Brain microvascular endothelial cell (primary cell): ENCODE measurements around the gene LMF1.

Source experiments
- DNase-seq: peaks from one replicate; pipeline ENCODE4 v3.0.0-alpha.2; 2020
- H3K27ac ChIP-seq: fragments of 250-450 bp; sonication (Bioruptor Pico); 2 replicates; pipeline ENCODE4 v1.5.1; 2020; ENCODE audit warnings: mild to moderate bottlenecking, moderate library complexity
- H3K27me3 ChIP-seq: fragments of 250-450 bp; sonication (Bioruptor Pico); replicated peaks from 2 replicates; pipeline ENCODE4 v1.5.1; 2020; ENCODE audit warnings: mild to moderate bottlenecking
- H3K36me3 ChIP-seq: fragments of 250-450 bp; sonication (Bioruptor Pico); replicated peaks from 2 replicates; pipeline ENCODE4 v1.5.1; 2020; ENCODE audit warnings: mild to moderate bottlenecking
- H3K4me3 ChIP-seq: 2 replicates; pipeline ENCODE4 v1.5.1; 2011; ENCODE audit warnings: low read depth, mild to moderate bottlenecking, control low read depth, low read length, moderate library complexity
- in situ Hi-C: cut with HindIII; loops from 2 replicates; pipeline ENCODE4 v1.10.0; 2017; ENCODE audit warnings: low sequenced_read_pairs, low pct_ligation_motif_present
- TF ChIP-seq, protein P1 (sequence below): IDR thresholded peaks from 2 replicates; pipeline ENCODE4 v1.5.1; 2011; ENCODE audit warnings: low read depth, mild to moderate bottlenecking, moderate library complexity, low read length, control low read depth, inconsistent platforms; ENCODE audit errors: missing control alignments

The LMF1 gene

DNA sequence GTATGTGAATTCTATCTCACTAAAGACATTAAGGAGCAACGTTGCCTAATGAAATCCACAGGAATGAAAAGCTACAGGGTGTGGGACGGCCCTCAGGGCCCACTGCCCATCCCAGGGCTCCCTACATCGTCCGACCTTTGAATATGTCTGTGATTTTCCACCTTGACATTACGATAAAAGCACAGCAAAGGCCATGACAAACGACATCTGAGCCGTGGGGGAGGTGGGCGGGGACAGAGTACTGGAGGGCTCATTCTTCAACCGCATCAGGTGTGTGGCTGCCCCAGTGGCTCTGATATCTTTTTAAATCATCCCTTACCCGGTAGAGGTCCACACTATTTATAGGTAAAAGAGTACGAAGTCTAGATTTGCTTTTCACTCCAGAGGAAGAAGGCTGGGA is 35.1 kb downstream of the LMF1 start:
- DNase-seq = no peak
- in situ Hi-C loops = no loop called here

DNA sequence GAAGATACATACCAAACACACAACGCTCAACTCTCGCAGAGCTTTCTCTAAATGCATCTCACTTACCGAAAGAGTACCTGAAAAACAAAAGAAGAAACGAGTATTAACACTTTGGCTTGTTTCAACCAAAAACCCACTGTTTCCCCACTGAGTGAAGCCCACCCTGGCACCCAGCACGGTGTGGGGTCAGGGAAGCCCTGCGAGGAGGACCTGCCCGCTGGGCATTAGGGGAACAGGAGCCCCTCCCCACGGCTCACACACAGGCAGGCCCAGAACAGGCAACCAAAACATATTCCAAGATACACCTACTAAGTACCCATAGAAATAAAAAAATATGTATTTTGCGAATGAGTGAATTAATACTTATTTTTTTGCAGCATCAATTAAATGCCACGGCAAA is 36.6 kb downstream of the LMF1 start:
- TF ChIP-seq, protein P1, sequence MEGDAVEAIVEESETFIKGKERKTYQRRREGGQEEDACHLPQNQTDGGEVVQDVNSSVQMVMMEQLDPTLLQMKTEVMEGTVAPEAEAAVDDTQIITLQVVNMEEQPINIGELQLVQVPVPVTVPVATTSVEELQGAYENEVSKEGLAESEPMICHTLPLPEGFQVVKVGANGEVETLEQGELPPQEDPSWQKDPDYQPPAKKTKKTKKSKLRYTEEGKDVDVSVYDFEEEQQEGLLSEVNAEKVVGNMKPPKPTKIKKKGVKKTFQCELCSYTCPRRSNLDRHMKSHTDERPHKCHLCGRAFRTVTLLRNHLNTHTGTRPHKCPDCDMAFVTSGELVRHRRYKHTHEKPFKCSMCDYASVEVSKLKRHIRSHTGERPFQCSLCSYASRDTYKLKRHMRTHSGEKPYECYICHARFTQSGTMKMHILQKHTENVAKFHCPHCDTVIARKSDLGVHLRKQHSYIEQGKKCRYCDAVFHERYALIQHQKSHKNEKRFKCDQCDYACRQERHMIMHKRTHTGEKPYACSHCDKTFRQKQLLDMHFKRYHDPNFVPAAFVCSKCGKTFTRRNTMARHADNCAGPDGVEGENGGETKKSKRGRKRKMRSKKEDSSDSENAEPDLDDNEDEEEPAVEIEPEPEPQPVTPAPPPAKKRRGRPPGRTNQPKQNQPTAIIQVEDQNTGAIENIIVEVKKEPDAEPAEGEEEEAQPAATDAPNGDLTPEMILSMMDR = no peak
- in situ Hi-C loops = no loop called here
- Histone ChIP-seq H3K27ac (no peak overlapping the region), H3K27me3 (no peaks in the 10 kb centered on the region), H3K4me3 (no peak overlapping the region), H3K36me3 (no peaks in the 10 kb centered on the region)
- DNase-seq = no peak

More for the DNA sequence above, 35.1 kb downstream of the LMF1 start:
- Histone ChIP-seq H3K4me3 (no peak overlapping the region), H3K27ac (no peak overlapping the region), H3K36me3 (no peaks in the 10 kb centered on the region), H3K27me3 (no peaks in the 10 kb centered on the region)
- TF ChIP-seq, protein P1 = no peak

DNA sequence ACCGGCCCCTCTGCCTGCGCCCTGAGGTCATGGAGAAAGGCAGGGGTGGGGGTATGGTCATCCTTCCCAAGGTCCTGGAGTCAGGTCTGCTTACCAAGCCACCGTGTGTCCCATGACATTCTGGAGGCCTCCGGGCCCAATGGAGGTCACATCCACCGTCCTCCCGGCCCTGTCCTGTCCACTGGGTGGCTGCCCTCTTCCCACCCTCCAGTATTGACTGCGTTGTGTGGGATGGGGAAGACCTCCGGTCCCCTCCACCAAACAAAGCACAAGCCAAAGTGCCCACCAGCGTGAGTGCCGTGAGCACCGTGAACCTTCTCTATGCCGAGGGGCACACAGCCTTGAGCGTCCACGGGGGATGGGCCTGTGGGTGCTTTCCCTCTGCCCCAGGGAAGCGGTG is 37.2 kb downstream of the LMF1 start:
- in situ Hi-C loops = no loop called here

DNA sequence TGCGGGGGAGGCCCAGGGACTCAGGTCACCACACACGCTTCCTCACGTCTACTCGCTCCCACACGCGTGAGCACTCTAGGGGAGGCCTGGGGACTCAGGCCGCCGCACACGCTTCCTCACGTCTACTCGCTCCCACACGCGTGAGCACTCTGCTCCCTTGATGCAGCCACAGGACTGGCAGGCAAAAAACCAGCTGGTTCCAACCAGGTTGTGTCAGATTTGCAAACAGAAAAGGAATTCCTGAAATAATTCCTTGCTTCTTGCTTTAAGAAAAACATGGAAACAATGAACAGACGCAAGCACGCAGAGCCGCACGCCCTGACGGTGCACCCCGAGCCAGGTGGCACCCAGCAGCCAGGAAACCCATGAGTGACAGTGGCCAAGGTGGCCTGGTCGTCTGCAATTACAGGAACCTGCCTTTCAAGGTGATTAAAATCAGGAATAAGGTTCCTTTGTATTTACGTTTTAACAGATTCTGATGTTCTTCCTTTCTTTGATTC is 37.9 kb downstream of the LMF1 start:
- DNase-seq = no peak
- in situ Hi-C loops = no loop called here
- TF ChIP-seq, protein P1 = no peak
- Histone ChIP-seq H3K4me3 (no peak overlapping the region), H3K27ac (no peak overlapping the region), H3K27me3 (no peaks in the 10 kb centered on the region), H3K36me3 (no peaks in the 10 kb centered on the region)

More for the DNA sequence above, 37.2 kb downstream of the LMF1 start:
- no peaks in the 10 kb centered on the region for H3K36me3 ChIP-seq
- no peak overlapping the region for H3K4me3 ChIP-seq
- no peaks in the 10 kb centered on the region for H3K27me3 ChIP-seq
- TF ChIP-seq, protein P1 = no peak
- no peak for DNase-seq
- H3K27ac ChIP-seq = no peak overlapping the region

DNA sequence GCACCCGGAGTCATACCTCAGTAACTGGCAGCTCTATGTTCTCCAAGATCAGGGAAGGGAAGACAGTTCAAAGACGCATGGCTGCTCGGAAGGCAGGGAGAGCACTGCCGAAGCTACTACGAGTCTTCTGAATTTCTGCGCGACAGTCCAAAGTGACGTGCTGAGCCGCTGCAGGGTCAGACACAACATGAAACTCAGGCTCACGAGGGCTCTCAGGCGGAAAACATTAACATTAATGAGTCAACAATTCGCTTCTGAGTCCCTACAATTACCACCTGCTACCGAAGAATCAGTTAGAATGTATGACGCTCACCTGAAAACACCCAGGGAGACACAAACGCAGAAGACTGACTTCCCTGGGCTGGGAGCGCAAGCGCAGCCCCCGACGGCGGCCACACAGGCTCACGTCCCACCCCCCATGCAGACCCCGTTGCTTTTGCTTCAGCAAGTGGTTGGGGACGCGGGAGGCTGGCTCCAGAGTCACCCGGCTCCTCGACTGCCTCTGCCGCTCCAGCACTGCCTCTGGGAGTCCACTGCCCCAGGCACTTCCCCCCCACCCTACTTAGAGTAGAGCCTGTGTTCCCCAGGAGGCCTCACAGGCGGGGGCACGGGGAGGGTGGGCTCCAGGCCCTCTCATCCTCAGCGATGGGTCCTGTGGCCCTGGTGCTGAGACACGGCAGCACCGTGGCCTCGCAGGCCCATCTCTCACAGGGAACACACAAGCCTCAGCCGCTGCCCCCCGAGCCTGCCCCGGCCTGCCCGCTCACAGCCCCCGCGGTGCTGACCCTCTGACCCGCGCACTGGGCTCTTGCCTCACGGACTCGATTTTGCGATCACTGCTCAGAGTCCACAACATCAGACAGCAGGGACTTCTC is 38.9 kb downstream of the LMF1 start:
- Histone ChIP-seq H3K36me3 (no peaks in the 10 kb centered on the region), H3K27ac (no peak overlapping the region), H3K27me3 (no peaks in the 10 kb centered on the region), H3K4me3 (no peak overlapping the region)
- TF ChIP-seq, protein P1 = no peak
- in situ Hi-C loops = no loop called here
- no peak for DNase-seq

DNA sequence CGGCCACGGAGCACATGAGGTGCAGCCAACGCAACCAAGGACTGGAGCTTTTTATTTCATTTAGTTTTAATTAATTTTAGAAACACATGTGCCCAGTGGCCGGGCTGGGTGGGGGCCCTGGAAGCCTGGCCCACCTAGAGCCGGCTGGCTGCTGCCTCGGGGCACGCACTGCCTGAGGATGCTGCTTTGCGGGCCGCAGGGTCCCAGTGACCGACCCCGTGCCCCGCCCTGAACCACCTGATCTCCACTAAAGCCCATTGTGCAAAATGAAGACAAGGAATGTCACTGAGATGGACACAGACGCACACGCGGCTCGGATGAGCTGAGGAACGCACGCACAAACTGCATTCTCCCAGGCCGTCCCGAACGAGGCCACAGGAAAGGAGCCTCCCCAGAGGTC is 39.6 kb downstream of the LMF1 start:
- no peak for DNase-seq
- Histone ChIP-seq H3K27ac (no peak overlapping the region), H3K4me3 (no peak overlapping the region), H3K36me3 (no peaks in the 10 kb centered on the region), H3K27me3 (no peaks in the 10 kb centered on the region)
- in situ Hi-C loops = no loop called here
- TF ChIP-seq, protein P1 = no peak
